Ecto neural progenitor cell (in vitro differentiated cells): ENCODE measurements around the gene IKZF5.

ENCODE experiments used
- DNase-seq: peaks from one replicate; pipeline ENCODE4 v3.0.0-alpha.2; 2018; ENCODE audit warnings: low spot score

Gene IKZF5

GRCh38 chr10:123014772-123015171, 6.2 kb upstream of the IKZF5 start:
- DNase-seq: no peak

- no peak for DNase-seq
Measured at GRCh38 chr10:123013456-123014419, 5.1 kb upstream of the IKZF5 start.

- DNase-seq: no peak
Measured at GRCh38 chr10:123011987-123012386, 3.4 kb upstream of the IKZF5 start.

- DNase-seq: peak; percentile 54
Measured at GRCh38 chr10:123009105-123009820, 668 bp upstream of the IKZF5 start.

- DNase-seq: no peak
Measured at GRCh38 chr10:123007558-123008354, 839 bp downstream of the IKZF5 start.

GRCh38 chr10:123004298-123004697, 4.3 kb downstream of the IKZF5 start:
- DNase-seq: no peak

- DNase-seq: no peak
Measured at GRCh38 chr10:123001370-123001769, 7.2 kb downstream of the IKZF5 start.

GRCh38 chr10:123000155-123000554, 8.4 kb downstream of the IKZF5 start:
- DNase-seq: no peak

GRCh38 chr10:122999347-122999746, 9.2 kb downstream of the IKZF5 start:
- DNase-seq: no peak

GRCh38 chr10:122998934-122999333, 9.7 kb downstream of the IKZF5 start:
- no peak for DNase-seq

- no peak for DNase-seq
Measured at GRCh38 chr10:122998360-122998917, 10.2 kb downstream of the IKZF5 start.

- DNase-seq: no peak
Measured at GRCh38 chr10:122997864-122998263, 10.7 kb downstream of the IKZF5 start.

GRCh38 chr10:122995936-122996335, 12.7 kb downstream of the IKZF5 start:
- DNase-seq: no peak

- no peak for DNase-seq
Measured at GRCh38 chr10:122993797-122994336, 14.7 kb downstream of the IKZF5 start.

GRCh38 chr10:122992031-122992585, 16.5 kb downstream of the IKZF5 start:
- DNase-seq: no peak

GRCh38 chr10:122990278-122990677, 18.3 kb downstream of the IKZF5 start:
- DNase-seq: no peak

- DNase-seq: no peak
Measured at GRCh38 chr10:122988501-122988900, 20.1 kb downstream of the IKZF5 start.

- no peak for DNase-seq
Measured at GRCh38 chr10:122986335-122986734, 22.3 kb downstream of the IKZF5 start.

- no peak for DNase-seq
Measured at GRCh38 chr10:122984708-122985107, 23.9 kb downstream of the IKZF5 start.

GRCh38 chr10:122983898-122984297, 24.7 kb downstream of the IKZF5 start:
- no peak for DNase-seq

- no peak for DNase-seq
Measured at GRCh38 chr10:122981066-122981464, 27.5 kb downstream of the IKZF5 start.
